ENCODE data around the gene DIP2B. TPM values are rescaled to one million over a fixed set of nuclear protein-coding genes. Genes with fewer than 3 reads are reported as not detected.

Gene DIP2B
- total and polyA plus RNA-seq, 8 donors, result 2.7 to 136 (median 8.9) TPM

DNA sequence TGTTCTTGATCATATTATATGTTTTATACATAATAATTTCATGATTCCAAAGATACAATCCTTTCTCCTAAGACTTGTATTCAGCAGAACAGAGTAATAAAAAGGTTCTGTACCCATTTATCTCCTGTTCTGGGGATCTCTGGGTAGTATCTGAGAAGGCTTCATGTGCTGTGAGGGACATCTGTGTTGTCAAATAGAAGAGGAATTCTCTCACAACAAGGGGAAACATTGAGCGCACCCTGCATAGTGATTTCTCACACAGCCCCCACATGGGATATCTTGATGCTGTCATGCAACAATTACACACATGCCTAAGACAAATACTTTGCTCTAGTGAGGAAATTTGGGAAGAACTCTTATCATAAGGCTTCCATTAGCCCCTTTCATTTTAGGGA lies 157.3 kb downstream of the DIP2B start:
- Histone ChIP-seq H3K4me1 (peaks cover 0 to 11% (median 7%) of the 10 kb centered on the region in 4 donors), H3K4me3 (no peak overlapping the region), H3K27me3 (no peaks in the 10 kb centered on the region), H3K36me3 (peaks cover 0 to 11% (median 8%) of the 10 kb centered on the region in 4 donors), H3K9me3 (no peaks in the 10 kb centered on the region), H3K27ac (no peak overlapping the region)
- DNase-seq, result no peak
- TF ChIP-seq EP300 (IDR thresholded peaks at IDR 0.05) (no peak), POLR2A (IDR thresholded peaks at IDR 0.05) (no peak), POLR2AphosphoS5 (IDR thresholded peaks at IDR 0.05) (no peak), CTCF (IDR thresholded peaks at IDR 0.05) (no peak)
- 95 to 100% (median 96%) methylated on average over 1 of the region's 1 CpG for WGBS, 5 donors
- intact Hi-C loops (cut with DNase I; ENCODE audit: low total_unique reads), result no loop called here

DNA sequence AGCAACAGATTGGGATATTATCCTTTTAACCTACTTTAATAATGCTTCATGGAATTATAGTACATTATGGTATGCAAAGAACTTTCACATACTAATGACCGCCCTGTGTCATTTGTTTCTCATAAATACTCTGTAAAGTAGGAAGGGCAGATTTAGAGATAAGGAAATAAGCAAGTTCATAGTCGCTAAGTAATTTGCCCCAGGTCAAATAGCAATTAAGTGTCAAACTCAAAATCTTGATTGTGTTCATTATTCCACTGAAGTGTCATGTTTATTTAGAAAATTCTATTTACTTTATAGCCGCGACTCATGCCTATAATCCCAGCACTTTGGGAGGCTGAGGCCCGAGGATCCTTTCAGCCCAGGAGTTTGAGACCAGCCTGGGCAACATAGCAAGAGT lies 160.4 kb downstream of the DIP2B start:
- no peak for DNase-seq
- WGBS, 5 donors, result 81 to 93% (median 85%) methylated on average over 5 of the region's 5 CpGs
- no peak overlapping the region for H3K4me3 ChIP-seq
- intact Hi-C loops (cut with DNase I; ENCODE audit: low total_unique reads), result no loop called here
- no peaks in the 10 kb centered on the region for H3K9me3 ChIP-seq
- H3K36me3 ChIP-seq, result peaks cover 0 to 11% (median 8%) of the 10 kb centered on the region in 4 donors
- no peaks in the 10 kb centered on the region for H3K27me3 ChIP-seq
- no peak overlapping the region for H3K27ac ChIP-seq
- H3K4me1 ChIP-seq, result peaks cover 0 to 4% (median 2%) of the 10 kb centered on the region in 4 donors
- no peak for TF ChIP-seq CTCF (IDR thresholded peaks at IDR 0.05)
- TF ChIP-seq POLR2AphosphoS5 (IDR thresholded peaks at IDR 0.05), result no peak
- TF ChIP-seq EP300 (IDR thresholded peaks at IDR 0.05), result no peak
- TF ChIP-seq POLR2A (IDR thresholded peaks at IDR 0.05), result no peak

- Histone ChIP-seq H3K9me3 (no peaks in the 10 kb centered on the region), H3K36me3 (peaks cover 0 to 10% (median 8%) of the 10 kb centered on the region in 4 donors), H3K27me3 (no peaks in the 10 kb centered on the region), H3K4me3 (no peak overlapping the region), H3K4me1 (no peaks in the 10 kb centered on the region), H3K27ac (no peak overlapping the region)
- DNase-seq, result no peak
- intact Hi-C loops (cut with DNase I; ENCODE audit: low total_unique reads), result no loop called here
- TF ChIP-seq POLR2AphosphoS5 (IDR thresholded peaks at IDR 0.05) (no peak), POLR2A (IDR thresholded peaks at IDR 0.05) (no peak), CTCF (IDR thresholded peaks at IDR 0.05) (no peak), EP300 (IDR thresholded peaks at IDR 0.05) (no peak)
- WGBS, 5 donors, result 67 to 87% (median 74%) methylated on average over 1 of the region's 1 CpG
These were observed 160.8 kb downstream of the DIP2B start for GRCh38 chr12:50665609-50666008.

DNA sequence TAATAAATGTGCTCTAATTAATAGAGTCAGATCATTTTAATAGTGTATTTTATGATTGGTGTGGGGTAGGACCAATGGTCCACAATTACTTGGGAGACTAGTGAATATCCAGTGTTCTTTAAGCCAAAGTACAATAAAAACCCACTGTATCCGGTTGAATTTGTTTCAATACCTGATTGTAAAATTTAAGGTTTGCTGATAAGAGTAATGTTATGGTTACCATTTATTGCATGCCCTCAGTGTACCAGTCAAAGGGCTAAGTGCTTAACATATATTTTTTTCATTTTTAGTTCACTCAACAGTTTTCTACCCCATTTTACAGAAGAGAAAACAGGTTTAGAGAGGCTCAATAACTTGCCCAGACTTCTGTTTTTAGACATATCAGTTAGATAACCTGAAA lies 161.2 kb downstream of the DIP2B start:
- no peak for DNase-seq
- WGBS, 5 donors, result 77 to 97% (median 92%) methylated on average over 1 of the region's 1 CpG
- H3K4me3 ChIP-seq, result no peak overlapping the region
- H3K27me3 ChIP-seq, result no peaks in the 10 kb centered on the region
- TF ChIP-seq EP300 (IDR thresholded peaks at IDR 0.05) (no peak), POLR2AphosphoS5 (IDR thresholded peaks at IDR 0.05) (no peak), POLR2A (IDR thresholded peaks at IDR 0.05) (no peak), CTCF (IDR thresholded peaks at IDR 0.05) (no peak)
- H3K4me1 ChIP-seq, result no peaks in the 10 kb centered on the region
- intact Hi-C loops (cut with DNase I; ENCODE audit: low total_unique reads), result no loop called here
- H3K36me3 ChIP-seq, result peaks cover 0 to 13% (median 10%) of the 10 kb centered on the region in 4 donors
- no peak overlapping the region for H3K27ac ChIP-seq
- H3K9me3 ChIP-seq, result no peaks in the 10 kb centered on the region

Measured in stomach (tissue), 9 donors.